Ammon's horn (tissue), 1 donor: ENCODE measurements around the gene SUGCT.

Experiments used
- DNase-seq: peaks from one replicate; pipeline ENCODE4 v3.0.0-alpha.2; 2016; ENCODE audit warnings: low spot score

Gene SUGCT

DNA sequence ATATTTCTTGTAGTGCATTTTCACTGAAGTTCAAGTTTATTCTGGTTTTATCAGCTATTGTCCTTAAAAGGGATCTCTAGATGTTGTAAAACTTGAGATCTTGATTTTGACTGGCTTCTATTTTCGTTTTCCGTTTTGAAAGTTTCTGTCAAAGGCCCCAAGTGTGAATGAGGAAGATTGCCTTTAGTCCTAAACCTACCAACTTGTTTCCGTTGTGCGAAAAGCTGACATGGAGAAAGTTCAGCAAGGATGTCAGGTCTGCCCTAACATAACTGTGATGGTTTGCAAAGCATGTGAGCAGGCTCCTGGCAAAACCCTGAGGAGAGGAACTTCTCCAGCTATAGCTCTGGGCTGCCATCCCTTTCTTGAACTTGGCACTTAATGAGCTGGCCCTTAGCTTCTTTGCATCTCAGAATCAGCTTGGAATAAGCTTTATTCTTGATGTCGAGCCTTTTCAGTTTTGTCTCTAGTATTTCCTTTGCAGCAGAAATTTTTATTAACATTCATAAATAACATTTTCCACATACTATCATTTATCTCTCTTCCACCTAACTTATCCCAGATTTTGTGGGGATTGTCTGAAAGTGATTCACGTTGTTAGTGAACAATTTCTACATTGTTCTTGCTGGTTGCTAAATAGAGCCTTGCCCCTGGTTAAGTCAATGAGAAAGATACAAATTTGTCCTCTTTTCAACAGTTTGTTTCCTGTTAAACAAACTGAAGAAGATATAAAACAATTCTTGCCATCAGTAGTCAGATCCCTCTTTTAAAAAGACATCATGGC, 559.4 kb downstream of the SUGCT start:
- DNase-seq: no peak

DNA sequence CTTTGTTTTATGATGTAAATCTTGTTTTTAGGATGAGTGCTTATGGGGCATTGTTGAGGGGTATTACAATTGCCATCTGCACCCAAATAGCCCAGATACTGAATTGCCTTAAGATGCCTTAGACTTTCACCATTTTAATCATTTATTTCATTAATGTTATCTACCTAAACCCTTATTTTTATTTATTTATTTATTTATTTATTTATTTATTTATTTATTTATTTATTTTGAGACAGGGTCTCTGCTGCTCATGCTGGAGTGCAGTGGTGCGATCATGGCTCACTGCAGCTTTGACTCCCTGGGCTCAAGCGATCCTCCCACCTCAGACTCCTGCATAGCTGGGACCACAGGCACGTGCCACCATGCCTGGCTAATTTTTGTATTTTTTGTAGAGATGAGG, 560.2 kb downstream of the SUGCT start:
- DNase-seq: no peak

DNA sequence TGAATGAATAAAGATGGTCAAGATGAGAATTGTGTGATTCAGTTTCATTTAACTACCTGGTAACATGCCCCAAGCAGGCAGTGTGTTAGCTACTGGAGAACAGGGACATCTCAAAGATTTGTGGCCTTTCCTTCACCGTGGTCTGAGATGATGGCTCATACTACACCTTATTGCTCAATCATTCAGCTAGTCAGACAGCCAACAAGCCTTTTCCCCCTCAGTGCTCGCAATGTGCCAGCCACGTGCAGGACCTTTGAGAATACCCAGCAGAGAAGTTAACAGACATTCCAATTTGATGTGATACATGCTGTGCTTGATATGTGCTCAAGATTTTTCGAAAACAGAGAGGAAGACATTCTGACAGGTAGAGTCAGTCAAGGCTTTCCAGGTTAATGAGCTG, 562.8 kb downstream of the SUGCT start:
- no peak for DNase-seq

DNA sequence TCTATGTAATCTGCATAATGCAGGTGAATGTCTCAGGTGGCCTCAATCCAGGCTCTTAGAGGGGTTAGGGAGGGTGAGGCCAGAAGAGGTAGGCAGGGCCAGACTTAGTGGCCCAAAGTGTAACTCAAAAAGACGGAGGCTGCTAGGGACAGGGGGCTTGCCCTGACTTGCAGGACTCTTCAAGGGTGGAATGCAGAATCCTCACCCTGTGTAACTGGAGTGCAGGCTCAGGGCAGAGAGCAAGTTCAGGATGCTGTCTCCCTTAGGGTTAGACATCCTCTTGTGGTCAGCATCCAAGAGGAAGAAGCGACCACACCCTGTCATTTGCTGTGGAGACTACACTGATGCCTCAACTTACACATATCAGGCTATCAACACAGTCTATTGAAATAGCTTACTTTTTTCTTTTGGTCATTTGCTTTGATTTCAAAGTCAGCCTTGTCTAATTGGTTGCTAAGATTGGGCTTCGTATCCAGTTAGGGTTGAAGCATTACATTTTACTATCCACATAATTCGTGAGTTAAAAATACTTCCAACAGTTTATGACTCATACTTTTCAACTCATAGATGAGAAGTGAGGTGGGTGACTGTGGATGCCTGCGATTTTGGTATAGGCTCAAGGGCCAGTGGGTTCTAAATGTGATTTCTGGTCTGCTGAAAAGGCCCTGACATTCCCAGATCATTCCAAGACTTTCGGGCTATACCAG, 563.6 kb downstream of the SUGCT start:
- no peak for DNase-seq

DNA sequence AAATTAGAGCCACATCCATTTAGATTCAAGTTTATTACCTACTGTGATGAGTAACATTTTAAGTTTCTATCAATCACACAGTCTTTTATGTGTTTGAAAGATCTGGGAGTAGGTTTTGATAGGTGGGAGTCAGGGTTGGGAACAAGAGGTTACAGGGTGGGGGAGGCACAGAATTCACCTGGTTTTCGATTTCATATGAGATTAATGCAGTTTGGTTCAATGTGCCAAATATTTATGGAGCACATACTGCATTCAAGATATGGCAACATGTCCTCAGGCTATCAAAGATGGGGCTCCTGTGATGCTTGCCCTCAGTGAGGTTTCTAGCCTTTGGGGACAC, 564.1 kb downstream of the SUGCT start:
- DNase-seq: no peak

DNA sequence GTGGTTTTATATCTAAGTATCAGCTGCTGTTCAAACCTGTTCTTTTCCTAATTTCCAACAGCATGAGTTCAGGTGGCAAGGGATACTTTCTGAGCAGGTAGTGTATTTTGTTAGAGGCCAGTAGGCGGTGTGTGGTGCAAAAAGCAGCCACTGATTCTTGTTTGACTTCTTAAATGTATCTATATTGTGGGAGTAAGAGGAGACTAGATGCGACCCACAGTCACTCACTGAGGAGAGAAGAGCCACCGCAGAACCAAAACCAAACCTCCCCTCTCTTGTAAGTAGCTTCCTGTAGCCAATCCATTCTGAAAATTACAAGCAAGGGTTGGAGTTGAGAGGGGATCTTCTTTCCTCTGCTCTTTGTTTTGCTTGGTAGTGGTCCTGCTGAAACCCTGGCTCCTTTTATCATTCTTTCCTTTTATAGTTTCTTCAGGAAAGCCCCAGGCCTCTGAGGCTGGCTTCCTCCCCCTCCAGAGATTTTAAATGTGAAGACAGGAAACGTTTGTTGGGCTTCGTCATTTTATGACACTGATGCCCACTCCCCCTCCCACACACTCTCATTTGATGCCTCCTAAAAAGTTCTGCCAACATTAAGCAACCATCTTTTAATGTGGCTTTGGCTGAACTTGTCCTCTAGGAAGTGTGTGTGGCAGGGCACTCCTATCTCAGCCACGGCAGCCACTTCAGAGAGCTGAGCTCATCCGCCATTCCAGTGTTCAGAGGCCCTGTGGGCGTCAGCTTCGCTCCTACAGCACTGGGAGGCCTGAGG, 566.0 kb downstream of the SUGCT start:
- DNase-seq: no peak

DNA sequence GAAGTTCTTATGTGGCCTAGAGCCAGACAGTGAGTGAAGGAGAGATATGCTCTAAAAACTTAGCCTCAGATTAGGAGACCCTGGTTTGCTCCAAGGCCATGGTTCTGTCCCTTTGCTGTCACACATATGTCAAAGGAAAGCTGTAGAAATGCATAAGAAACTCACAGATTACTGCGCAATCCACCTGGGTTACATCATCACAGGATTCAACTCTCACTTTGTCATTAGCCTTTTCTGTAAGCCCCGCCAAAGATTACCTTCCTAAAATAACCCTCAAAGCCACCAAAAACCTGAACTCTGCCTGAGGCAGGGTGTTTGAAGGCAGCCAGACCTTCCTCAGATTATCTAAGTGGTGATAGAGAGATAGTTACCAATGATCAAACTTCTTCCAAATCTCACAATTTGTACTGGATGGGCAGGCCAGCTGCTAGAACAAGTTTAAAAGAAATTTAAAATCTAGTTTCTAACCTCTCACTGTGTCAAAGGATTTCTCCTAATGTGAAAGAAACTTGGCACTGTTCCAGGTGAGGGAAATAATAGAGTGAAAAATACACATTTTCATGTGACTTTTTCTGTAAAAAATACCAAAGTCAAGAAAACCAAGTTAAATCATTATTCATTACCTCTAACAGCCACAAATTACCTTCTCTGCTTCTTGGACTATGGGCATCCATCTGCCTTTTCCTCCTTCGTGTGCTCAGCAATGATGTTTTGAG, 567.2 kb downstream of the SUGCT start:
- no peak for DNase-seq

DNA sequence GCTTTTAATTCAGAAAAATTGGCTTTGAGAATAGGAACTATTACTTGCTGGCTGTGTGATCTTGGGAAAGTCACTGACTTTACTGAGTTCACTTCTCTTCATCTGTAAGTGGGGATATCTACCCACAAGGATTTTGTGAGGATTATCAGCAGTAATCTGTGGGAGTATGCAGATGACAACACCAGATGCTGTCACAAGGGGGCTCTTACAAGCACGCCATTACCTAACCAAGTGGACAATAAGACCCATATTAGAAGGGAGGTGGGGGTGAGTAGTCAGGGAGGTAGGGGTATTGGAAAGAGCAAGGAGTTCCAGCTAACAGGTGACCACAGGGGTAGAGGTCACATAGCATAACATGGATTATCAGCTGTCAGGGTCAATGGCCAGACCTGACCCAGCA, 569.4 kb downstream of the SUGCT start:
- DNase-seq: no peak

DNA sequence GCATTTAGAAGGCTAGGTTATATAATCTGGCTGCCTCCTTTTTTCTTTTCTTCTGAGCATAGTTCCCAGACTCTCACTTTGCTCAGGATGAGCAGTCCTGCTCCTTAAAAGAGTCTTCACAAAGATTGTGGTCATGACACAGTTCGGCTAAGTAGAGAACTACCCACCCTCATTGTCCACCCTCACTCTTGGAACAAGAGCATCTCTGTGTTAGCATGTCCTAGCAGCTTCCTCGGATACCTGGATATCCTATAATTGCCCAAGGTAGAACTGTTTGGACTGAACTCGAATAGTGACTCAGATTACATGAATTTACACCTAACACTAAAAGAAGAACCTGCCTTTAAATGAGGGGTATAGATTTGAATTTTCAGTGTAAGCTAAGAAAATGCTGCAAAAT, 572.0 kb downstream of the SUGCT start:
- no peak for DNase-seq

DNA sequence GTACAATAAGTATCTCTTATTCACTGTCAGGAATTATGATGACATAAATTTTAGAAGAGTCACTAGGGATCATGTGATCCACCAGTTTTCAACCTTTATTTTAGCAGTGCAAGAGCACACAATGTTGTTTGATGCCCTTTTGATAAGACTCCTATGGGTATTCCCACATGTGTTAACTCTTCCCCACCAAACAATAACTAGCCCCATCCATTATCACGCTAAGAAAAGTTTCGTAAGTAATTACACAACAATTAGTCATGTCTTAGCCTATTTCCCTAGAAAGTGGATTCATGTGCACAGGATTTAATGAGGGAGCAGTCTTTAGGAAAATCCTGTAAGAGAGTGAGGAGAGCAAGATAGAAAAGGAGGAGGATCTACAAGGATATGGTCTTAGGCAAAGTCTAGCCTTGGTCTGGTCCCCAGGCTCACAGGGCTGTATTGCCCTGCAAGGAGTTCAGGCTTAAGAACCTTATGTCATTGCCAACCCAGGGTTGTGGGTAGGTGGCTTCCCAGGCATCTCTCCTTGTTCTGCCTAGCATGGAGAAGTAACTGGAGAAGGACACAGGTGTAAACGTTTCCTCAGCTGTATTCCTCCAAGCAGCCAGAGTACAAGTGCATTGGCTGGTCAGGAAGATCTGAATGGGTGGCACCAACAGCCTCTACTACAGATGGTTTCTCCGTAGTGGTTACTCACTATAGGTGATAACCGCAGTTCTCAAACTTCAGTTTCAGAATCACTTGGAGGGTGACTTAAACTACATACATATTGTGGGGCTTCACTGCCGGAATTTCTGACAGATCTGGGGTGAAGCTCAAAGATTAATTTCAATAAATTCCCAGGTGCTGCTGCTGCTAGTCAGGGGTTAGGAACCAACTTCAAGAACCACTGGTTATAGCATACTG, 574.5 kb downstream of the SUGCT start:
- no peak for DNase-seq

DNA sequence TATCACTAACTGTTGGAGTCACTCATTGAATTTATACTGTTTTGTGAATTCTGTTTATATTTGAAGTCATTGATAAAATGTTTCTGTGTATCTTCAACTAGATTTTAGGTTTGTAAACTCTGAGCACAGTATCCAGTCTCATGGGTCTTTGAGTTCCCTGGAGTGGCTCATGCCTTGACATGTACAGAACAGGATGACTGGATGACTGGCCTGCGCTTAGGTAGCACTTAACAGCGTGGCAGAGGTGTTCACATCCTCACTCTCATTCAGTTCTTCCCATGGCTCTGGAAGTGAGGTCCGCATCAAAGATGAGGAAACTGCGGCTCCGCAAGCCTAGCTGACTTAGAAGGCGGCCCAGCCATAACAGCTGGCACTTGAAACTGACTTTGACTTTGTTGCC, 576.9 kb downstream of the SUGCT start:
- DNase-seq: no peak

DNA sequence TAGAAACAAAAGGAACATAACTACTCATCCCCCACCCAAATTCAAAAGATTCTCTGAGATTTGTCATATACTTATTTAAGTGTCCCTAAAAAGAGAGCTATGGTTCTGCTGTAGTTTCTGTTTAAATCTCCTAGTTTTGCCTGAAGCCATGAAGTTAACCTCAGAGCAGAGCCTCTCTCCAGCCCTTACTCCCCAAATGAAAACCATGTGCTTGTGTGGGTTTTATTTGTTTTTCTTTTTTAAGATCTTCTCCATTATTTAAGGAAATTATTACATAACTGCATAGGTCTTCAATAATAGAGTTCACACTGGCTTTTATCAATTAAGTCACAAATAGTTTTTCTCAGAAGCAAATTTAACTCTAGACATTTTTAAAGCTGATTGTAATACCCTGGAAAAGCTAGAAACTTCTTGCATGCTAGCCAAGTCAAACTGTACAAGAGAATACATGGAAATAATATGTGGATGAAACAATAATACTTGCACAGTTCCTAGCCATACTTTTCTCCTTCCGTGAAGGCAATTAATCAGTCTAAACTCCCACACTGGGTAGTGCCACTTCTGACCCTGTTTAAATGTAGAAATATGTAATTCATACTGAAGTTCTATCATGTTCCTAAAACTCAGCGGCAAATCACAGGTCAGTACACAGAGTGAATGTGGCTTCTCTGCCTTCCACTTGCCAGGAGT, 579.7 kb downstream of the SUGCT start:
- no peak for DNase-seq

DNA sequence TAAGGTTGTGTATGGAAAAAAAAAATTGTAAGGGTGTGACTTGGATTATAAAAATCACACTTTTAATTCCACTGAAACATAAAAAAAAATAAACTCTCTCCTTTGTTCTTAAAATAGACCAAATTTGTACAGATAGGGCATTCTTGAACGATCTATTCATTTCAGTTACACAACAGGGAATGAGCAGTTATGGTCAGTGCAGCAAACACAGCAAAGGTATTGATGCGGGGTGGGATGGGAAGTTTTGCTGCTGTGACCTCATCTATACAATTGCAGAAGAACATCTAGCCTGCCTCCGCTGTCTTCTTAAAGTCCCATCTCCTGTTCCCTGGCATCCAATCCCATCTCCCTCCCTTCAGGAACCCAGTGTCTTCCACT, 580.2 kb downstream of the SUGCT start:
- no peak for DNase-seq

DNA sequence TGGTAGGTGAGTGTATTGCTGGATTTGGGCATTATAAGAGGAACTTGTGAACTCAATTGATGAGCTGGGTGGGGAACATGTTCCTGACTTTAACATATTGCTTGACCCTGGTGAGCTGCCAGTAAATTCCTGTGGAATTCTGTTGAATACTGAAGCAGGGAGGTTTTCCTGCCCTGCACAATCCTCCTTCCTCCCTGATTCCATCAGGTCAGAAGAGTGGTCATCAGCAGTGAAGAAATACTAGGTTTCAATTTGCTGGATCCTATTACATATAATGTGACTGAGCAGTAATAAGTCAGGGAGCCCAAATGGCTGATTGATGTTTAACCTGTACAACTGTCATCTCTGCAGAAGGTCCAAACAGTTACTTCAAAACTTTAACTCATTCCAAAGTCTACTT, 581.2 kb downstream of the SUGCT start:
- DNase-seq: no peak

DNA sequence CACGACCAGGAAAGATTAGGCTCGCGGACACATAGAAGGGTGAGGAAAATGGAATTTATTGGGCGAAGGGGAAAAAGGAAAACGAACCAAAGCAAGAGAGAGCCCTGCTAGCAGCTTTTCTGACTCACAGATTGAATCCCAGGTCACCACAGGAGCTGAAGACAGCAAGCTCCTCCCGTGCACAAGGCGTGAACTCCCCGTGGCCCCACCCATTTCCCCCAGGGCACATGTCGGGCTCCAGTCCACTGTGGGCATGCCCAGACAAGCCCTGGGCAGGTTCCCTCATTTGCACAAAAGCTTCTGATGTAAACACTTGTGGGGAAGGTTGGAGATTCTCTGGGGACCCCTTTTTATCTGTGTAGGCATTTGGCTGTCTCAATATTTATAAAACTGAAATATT, 582.4 kb downstream of the SUGCT start:
- no peak for DNase-seq

DNA sequence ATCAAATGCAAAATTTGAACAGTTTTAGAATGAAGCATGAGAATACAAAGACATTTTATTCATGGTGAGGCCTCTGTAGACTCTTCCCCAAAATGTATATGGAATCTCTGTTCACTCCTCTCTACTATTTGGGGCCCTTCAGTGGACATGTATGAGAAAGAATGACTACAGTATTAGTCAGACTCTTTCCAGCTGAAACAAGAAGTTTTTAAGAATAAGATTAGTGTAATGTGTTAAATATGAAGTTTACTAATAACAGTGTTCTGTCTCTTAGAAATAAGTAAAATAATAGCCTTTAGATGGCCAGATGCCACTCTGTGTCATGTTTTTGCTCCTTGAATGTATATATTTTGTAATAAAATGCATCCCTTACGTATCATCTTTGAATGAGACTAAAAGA, 585.6 kb downstream of the SUGCT start:
- DNase-seq: no peak

DNA sequence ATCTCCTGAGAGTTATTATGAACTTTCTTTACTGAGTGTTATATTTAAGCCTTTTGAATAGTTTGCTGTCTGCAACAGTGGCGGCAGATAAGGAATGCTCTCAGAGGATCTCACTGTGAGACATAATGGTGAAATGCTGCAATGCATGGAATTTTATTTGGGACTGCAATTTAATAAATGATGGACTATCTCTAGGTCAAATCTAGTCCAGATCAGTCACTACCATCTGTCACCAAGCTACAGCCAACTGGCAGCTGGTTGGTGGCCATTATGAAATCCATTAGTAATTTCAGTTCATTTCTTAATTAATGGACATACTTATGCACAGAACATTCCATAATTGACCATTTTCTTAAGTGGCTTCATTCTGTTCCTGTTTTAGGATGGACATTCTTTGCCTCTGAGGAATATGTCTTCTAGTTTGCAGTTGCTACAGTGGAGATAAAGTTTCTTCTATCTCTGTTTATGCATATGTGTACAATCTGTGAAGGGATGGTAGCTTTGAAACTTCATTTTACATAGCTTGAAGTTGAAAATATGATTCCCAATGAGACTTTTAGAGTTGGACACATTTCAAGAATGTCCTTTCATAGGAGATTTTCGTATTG, 586.6 kb downstream of the SUGCT start:
- no peak for DNase-seq

DNA sequence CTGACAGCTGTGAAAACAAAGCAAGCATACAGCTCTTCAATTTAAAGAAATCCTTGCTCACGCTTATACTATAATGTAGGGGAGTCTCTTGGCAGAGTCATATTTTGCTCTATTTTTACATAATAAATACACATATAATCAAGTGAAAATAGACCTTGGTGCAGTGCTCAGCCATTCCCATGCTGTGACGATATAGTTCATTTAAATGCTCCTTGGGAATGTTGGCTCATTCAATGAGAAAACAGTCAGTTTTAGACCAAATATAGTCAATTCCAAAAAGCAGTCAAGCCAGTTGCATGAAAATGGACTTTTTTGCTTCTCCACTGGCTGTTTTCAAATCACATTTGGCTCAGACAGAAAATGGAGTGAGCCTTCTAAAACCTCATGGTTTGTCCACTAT, 587.4 kb downstream of the SUGCT start:
- no peak for DNase-seq

DNA sequence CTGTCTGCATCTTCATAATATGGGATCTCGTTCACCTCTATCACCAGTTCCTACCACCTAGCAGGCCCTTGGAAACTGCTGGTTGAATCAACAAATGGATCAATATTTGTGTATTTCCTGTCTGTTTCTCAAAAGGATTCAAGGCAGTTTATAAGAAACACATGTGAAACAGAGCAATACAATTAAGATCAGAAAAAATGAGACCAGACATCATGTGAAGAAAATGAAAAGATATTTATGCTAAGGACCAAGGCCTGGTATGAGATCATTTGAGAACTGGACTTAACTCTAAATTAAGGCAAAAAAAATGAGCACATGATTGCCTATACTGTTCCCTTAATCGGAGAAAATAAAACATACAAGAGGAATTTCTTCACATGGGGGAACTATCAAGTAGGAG, 589.0 kb downstream of the SUGCT start:
- no peak for DNase-seq

DNA sequence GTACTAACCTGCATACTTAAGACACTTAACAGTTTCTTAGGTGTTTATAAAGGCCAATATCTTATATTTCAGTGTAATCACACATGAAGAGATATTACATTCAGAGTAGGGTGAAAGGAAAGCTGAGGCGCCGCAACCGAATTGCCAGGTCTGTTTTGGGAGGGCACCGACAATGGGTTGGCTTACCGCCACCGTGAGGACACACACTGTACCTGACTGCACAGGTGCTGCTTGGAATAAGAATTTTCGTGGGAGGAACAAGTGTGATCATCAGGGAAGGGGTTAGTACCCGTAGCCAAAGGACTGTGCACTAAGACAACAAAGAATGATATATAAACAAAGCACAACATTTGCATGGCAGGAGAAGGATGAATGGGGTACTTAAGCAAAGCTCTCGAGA, 591.8 kb downstream of the SUGCT start:
- no peak for DNase-seq

DNA sequence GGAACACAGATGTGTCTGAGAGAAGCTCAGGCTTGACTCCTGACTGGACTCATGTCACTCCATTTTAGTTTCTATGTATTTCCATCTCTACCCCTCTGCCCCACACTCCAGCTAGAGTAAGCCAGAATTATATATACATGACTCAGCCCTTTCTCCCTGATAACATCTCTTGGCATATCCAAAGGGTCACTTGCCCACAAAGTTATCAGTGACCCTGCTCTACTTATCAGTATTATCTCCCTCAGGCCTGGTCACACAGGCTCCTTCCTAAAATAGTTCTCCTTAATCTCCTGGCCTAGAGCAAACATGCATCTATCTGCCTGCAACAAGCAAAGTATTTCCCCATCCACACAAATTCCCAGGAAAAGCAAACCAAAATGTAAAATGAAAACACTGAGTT, 598.3 kb downstream of the SUGCT start:
- no peak for DNase-seq
